Measurements from ENCODE around the gene ADAMTS9. TPM values are rescaled to one million over a fixed set of nuclear protein-coding genes. Genes with fewer than 3 reads are reported as not detected.

ADAMTS9 gene
- total and polyA plus RNA-seq, 2 experiments from 2014 or later: 0.31 to 0.81 TPM

DNA sequence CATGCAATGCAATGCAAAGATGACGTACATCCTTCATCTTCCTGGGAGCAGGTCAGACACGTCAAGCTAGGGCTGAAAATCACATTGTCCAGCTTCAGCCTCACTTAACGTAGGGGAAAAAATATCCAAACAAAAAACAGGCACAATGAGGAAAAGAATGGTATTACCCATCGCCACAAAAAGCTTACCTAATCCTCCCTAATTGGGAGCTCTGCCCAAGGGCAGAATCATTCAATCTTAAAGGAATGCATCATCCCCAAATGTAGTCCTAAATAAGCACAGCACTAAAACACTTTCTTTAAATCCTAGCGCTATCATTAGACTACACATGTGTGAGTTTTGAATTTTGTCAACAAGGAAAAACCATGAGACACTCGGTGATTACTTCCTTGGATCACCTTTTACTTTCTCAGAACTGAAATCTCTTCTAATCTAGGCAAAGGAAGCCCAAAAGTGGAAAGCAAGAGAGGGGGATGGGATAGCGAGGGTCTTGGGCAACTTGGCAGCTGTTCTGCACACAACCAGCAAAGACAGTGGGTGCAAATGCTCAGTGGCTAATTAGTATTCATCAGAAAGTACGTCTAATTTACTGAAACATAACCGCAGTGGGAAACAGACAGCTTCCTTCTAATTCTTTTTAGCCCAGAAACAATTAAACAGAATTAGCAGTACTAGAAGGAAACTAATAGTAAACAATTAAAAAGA is 87.4 kb downstream of the ADAMTS9 start:
- Histone ChIP-seq H4K20me1 (replicated peaks; ENCODE audit: insufficient read depth) (no peaks in the 10 kb centered on the region), H3K27me3 (ENCODE audit: insufficient read depth) (no peaks in the 10 kb centered on the region), H2AFZ (no peak overlapping the region), H3K4me1 (ENCODE audit: insufficient read depth) (no peaks in the 10 kb centered on the region), H3K36me3 (ENCODE audit: insufficient read depth) (no peaks in the 10 kb centered on the region), H3K9me2 (ENCODE audit: insufficient read depth) (0 out of 2 replicates have a peak, but pooled peaks cover 6% of the 10 kb centered on the region), H3K27ac (ENCODE audit: low read depth) (no peak overlapping the region), H3K79me2 (replicated peaks; ENCODE audit: insufficient read depth) (no peaks in the 10 kb centered on the region), H3K4me2 (no peak overlapping the region), H3F3A (replicated peaks; ENCODE audit: low read depth) (no peaks in the 10 kb centered on the region), H3K4me3 (no peak overlapping the region)
- no peaks in the 10 kb centered on the region for H3K36me3 Mint-ChIP-seq (ENCODE audit: low read depth)
- ATAC-seq (no peak), DNase-seq (ENCODE audit: low spot score) (no peak)
- no peaks in the 10 kb centered on the region for H3K27me3 Mint-ChIP-seq (ENCODE audit: insufficient read depth, low read depth, poor library complexity)
- no peak for TF ChIP-seq NANOG (IDR thresholded peaks at IDR 0.05; ENCODE audit: borderline replicate concordance)
- no peak for TF ChIP-seq STAT1 (IDR thresholded peaks at IDR 0.05; ENCODE audit: unreplicated experiment)
- TF ChIP-seq EZH2 (IDR thresholded peaks at IDR 0.05; ENCODE audit: low read depth, unreplicated experiment): no peak
- TF ChIP-seq, protein P1, sequence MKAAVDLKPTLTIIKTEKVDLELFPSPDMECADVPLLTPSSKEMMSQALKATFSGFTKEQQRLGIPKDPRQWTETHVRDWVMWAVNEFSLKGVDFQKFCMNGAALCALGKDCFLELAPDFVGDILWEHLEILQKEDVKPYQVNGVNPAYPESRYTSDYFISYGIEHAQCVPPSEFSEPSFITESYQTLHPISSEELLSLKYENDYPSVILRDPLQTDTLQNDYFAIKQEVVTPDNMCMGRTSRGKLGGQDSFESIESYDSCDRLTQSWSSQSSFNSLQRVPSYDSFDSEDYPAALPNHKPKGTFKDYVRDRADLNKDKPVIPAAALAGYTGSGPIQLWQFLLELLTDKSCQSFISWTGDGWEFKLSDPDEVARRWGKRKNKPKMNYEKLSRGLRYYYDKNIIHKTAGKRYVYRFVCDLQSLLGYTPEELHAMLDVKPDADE (IDR thresholded peaks at IDR 0.05): no peak
- H3K9me3 Mint-ChIP-seq: no peaks in the 10 kb centered on the region
- H3K4me1 Mint-ChIP-seq: no peaks in the 10 kb centered on the region
- no peak overlapping the region for H3K27ac Mint-ChIP-seq
- H3K4me3 Mint-ChIP-seq: no peak overlapping the region

DNA sequence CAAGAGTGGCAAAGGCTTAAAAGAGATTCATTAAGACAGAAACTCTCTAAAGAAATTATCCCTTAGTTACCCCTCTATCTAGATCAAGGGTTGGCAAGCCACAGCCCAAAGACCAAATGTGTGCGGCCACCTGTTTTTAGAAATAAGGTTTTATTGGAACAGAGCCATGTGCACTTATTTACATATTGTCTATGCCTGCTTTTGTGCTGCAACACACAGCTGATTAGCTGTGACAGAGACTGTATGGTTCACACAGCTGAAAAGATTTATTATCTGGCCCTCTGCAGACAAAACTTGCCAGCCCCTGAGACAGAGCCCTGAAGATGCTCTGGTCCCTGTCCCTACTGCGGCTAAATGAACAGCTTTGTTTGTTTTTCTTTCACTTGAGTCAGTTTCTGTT is 88.1 kb downstream of the ADAMTS9 start:
- Histone ChIP-seq H3K27ac (ENCODE audit: low read depth) (no peak overlapping the region), H3K9me2 (ENCODE audit: insufficient read depth) (0 out of 2 replicates have a peak, but pooled peaks cover 6% of the 10 kb centered on the region), H2AFZ (no peak overlapping the region), H3K4me1 (ENCODE audit: insufficient read depth) (no peaks in the 10 kb centered on the region), H3F3A (replicated peaks; ENCODE audit: low read depth) (no peaks in the 10 kb centered on the region), H3K4me2 (no peak overlapping the region), H4K20me1 (replicated peaks; ENCODE audit: insufficient read depth) (no peaks in the 10 kb centered on the region), H3K79me2 (replicated peaks; ENCODE audit: insufficient read depth) (no peaks in the 10 kb centered on the region), H3K27me3 (ENCODE audit: insufficient read depth) (no peaks in the 10 kb centered on the region), H3K4me3 (no peak overlapping the region), H3K36me3 (ENCODE audit: insufficient read depth) (no peaks in the 10 kb centered on the region)
- H3K36me3 Mint-ChIP-seq (ENCODE audit: low read depth): no peaks in the 10 kb centered on the region
- DNase-seq (ENCODE audit: low spot score): no peak
- no peaks in the 10 kb centered on the region for H3K9me3 Mint-ChIP-seq
- H3K4me3 Mint-ChIP-seq: no peak overlapping the region
- no peak for ATAC-seq
- H3K27me3 Mint-ChIP-seq (ENCODE audit: insufficient read depth, low read depth, poor library complexity): no peaks in the 10 kb centered on the region
- no peaks in the 10 kb centered on the region for H3K4me1 Mint-ChIP-seq
- no peak overlapping the region for H3K27ac Mint-ChIP-seq
- TF ChIP-seq ZNF462 (CRISPR knock-in tag; IDR thresholded peaks at IDR 0.05) (no peak), NANOG (IDR thresholded peaks at IDR 0.05; ENCODE audit: borderline replicate concordance) (no peak), REST (IDR thresholded peaks at IDR 0.05; ENCODE audit: unreplicated experiment) (no peak), CTCF (conservative IDR thresholded peaks at IDR 0.05; ENCODE audit: low read depth in 2 of 2) (no peak)
